GM21723 (cell line): Measurements from ENCODE around the gene LENG1.
A peak's percentile ranks its signal among the peaks of the same experiment; 100 is the strongest.
"Not testable (repeated sequence)": the region's sequence is repeated elsewhere in the genome, so short reads cannot be mapped to it uniquely, and the experiment has no call there.

Source experiments
- ATAC-seq: cut with Tn5 transposase; IDR thresholded peaks from one replicate; pipeline ENCODE4 v1.9.1; 2021; ENCODE audit warnings: mild to moderate bottlenecking, moderate library complexity; ENCODE audit not compliant: unreplicated experiment

LENG1 gene

DNA sequence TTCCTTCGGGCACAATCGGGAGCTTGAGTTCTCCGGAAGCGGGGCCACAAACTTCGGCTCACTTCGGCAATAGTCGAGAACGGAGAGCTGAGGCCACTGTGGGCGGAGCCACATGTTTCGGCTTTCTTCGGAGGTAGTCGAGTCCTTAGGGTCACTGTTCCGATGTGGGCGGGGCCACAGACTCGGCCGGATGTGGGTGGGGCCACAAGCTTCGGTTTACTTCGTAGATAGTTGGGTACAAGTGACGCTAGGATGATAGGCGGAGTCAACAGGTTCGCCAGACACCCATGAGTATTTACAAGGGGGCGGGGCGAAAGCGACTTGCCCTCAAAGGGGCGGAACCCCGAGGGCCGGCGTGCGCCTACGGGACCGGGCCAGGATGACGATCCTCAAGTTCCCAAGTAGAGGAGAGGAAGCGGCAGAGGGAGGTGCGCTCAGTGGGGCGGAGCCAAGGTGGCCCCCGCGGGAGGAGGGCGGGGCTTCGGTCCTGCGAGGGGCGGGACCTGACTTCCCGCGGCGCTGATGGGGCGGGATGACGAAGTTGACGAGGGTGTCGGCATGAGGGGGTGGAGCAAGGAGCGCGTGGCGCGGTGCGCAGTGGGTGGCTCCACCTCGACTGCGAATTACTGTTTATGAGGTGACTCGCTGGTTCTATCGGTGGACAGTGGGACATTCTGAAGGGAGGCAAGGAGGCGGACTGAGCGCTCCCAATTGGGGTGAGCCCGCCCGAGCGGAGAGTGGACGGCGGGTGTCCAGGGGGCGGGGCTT is 30.4 kb upstream of the LENG1 start:
- peak; percentile 48 for ATAC-seq

DNA sequence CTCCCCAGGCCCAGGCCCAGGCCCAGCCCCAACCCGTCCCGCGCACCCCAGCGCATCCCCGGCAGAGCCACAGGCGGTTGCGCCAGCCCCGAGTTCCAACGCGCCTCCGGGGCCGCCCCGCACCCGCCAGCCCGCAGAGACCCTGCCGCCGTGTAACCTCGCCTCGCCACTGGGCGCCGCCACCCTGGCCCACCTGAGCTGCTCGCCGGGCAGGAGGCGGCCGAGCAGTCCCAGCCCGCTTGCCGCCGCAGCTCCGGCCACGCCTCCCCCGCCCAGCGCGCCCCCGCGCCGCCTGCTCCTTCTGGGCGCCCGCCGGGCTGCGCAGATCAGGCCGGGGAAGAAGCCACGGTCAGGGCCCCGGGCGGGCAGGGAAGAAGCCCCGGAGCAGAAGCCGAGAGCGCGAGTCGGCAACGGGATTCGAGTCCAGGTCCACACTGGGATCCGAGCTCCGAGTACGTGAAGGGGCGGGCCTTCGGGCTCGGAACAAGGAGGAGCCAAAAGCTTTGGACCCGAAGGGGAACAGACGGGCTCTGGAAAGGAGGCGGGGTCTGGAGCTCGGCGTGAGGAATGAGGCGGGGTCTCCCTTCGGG is 29.7 kb upstream of the LENG1 start, which contains the start of gene MBOAT7:
TSS of gene MBOAT7 (minus strand) at position 436 of the 590 bp plus-strand sequence. CDS start 1,072 bp downstream, outside the sequence.
- peak; percentile 25 for ATAC-seq

DNA sequence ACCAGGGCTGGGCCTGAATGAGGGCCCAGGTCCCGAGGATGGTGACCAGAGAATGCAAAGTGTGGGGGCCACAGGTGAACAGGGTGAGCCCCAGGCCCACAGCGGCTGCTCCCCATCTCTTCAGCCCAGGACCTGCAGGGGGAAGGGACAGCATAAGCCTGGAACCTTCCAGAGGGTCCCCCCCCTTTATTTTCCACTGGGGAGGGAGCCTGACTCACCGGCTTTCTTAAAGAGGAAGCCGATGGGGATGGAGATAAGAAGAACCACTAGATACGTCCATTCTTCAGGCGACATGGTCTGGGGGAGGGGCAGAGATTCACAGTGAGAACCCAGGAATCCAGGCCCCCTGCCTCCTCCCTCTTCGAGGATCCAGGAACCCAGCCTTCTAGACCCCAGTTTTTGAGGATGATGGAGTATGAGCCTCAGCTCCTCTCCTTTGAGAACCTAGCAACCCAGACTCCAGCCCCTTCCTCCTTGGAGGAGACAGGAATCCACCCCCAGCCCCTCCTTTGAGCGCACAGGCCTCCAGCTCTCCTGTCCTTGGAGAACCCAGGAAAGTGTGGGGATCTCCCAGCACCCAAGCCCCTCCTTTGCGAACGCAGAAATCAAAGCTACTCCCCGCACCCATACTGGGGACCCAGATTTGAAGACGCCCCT is 28.8 kb upstream of the LENG1 start:
- ATAC-seq, result no peak

DNA sequence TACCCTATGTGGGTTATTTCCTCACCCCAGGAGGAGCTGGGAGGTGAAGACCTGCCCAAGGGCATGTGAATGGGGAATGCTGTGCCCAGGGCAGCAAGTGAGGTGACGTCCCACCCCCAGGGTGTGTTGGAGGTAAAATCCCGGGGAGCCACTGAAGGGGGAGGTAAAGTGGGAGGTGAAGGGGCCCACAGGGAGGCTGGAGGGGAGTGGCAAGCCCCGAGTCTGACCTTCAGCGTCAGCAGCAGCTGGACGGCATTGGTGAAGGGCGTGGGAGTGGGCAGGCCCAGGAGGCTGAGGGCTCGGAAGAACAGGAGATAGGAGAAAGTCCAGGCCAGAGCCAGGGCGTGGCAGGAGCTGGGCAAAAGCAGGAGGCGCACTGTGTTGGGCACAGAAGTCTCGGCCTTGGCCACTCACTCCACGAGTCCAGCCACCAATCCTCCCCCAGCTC is 27.4 kb upstream of the LENG1 start:
- no peak for ATAC-seq

DNA sequence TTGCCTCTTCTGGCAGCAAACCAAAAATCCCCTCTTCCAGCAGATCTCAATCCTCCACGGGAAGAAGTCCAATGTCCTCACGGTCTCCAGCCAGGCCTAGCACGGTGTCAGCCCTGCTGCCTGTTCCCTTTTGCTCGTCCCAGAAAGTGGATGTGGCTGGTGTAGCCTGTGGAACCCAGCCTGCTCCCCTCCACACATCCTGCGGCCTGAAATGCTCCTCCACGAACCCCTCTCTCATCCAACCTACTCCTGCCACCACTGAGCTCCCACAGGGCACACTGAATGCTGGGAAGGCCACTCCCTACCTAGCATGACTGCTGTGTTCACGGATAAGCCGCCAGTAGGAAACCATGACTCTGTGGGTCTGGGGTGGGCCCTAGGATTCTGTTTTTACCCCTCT is 26.8 kb upstream of the LENG1 start:
- ATAC-seq, result no peak

DNA sequence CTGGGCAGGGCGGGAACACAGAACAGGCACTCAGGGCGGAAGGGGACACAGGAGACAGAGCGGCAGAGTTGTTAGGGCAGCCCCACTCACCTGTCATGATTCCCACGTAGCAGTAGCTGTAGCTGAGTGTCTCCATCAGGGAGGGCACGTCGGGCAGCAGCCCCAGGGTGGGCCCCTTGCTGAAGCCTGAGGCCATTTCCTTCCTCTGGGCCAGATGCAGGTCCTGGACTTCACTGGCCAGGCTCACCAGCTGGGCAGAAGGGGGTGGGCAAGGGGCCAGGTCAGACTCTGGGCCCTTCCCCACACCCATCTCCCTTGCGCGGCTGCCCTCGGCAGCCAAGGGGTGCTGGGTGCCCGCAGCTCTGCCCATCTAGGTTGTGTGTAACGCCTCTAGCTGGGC is 23.9 kb upstream of the LENG1 start:
- no peak for ATAC-seq

DNA sequence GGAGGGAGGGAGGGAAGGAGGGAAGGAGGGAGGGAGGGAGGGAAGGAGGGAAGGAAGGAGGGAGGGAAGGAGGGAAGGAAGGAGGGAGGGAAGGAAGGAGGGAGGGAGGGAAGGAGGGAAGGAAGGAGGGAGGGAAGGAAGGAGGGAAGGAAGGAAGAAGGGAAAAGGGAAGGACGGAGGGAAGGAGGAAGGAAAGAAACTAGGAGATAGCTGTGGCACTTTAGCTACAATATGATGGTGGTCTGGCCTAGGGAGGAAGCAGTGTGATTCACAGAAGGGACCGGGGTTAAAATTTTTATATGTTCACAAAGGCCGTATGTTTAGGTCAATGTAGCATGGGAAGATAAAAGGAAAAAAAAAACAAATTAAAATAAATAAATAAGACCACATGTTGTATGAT is 22.4 kb upstream of the LENG1 start:
- not testable (repeated sequence) for ATAC-seq

DNA sequence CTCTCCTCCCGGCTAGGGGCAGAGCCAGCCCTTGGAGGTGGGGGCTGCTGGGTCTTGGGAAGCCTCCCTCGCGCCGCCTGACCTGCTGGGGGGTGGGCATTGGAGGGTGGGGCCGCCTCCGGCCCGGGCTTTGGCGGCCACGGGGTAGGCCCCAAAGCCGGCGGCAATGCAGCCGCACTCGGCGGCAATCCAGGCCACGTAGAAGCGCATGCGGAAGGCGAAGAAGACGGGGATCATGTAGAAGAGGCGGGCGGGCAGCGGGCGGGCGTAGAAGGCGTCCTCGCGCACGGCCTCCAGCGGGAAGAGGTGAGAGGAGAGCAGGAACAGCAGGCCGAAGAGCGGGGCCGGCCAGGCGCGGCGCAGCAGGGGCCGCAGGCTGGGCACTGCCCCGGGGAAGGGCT is 21.2 kb upstream of the LENG1 start:
- no peak for ATAC-seq

DNA sequence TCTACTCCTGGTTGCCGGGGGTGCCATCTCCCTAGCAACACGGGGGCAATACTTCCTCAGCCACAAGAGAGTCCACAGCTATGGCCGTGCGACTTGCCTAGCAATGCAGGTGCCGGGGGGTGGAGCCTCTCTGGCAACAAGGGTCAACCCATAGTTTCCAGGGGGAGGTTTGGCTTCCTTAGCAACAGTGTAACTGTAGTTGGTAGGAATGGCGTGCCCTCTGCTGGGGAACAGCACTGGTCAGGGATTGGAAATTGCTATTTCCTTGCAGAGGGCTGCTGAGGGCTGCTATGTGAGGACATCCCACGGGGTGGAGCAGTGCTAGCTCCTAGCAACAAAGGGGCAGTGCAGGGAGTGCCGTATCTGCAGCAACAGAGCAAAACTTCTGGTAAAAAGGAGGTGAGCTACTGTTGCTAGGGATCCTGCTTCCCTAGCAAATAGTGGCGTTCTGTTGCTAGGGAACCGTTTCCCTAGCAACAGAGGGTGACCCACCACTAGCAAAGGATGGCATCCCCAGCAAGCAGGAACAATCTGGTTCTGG is 20.5 kb upstream of the LENG1 start:
- ATAC-seq, result no peak

DNA sequence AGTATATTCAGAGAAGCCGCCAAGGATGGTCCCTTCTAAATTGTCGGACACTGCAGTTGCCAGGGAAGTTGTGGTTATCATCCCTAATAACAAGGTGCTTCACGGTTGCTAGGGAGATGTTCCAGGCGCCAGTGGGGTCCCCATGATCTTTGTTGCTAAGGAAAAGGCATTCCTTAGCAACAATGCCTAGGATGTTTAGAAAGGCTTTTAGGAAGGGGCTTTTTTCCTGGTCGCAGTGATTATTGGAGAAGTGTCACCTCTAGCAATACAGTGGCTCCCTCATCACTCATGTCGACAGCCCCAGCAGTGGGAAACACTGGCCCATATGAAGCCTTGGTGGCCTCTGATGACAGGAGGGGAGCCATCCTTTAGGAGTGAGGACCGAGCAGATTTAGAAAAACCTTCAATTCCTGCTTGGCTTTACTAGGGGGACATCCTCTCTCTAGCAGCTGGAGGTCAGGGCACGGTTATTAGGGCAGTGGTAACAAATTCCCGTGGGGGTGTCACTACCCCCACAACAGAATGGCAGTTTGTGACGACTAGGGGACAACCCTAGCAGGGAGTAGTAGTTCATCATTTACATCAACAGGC is 19.8 kb upstream of the LENG1 start:
- ATAC-seq, result no peak

DNA sequence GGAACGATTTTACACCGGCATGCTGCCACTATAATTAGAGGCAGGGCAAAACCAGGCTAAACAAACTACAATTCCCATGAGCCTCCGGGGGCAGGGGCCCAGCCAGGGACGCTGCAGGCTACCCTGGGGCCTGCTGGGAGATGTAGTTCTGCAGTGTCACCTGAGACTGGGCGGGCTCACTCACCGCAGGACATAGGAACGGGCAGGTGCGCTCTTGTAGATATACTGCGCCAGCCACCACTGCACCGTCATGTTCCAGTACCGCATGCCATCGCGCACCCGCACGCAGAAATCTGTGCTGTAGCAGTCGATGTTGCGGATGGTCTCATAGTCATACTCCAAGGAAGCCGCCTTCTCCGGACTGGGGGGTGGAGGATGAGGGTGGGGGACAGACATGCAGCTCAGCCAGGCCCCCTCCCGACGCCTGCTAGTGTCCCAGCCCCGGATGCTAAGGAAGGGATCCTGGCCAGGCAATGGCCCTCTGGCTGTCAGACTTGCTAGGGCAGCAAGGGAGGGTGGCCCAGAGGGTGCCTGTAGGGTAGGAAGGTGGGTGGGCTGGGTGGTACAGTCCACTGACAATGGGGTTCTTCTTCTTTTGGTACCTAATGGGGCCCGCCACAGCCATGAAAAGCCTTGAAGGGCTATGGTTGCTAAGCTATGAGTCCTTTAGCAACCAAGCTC is 19.2 kb upstream of the LENG1 start:
- ATAC-seq, result no peak

DNA sequence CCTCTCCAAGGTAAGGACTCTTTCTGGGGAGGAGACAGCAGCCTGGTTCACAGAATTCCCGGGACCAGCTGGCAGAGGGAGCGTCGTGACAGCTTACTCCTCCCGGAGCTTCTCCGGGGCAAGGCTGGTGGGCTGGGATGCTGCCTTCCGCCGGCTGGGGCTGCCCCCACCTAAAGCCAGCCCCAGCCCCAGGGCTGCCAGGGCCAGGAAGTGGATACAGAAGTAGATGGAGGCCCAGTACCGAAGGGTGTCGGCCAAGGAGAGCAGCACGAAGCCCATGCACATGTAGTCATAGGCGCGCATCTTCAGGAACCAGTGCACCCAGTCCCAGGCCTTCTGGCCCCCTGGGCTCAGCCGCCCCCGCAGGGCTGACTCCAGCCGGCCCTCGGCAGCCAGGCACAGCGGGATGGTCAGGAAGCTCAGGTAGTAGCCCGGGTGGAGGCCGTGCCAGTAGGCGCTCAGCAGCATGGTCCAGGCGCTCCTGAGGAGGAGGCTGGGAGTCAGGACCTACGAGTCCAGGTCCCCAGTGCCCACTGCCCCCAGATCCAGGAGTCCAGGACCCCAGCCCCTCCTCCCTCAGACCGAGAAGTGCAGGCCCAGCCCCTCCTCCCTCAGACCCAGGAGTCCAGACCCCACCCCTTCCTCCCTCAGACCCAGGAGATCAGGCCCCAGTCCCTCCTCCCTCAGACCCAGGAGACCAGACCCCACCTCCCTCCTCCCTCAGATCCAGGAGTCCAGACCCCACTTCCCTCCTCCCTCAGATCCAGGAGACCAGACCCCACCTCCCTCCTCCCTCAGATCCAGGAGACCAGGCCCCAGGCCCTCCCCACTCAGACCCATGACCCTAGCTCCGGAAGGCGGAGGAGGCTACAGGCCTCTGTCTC is 14.7 kb upstream of the LENG1 start:
- ATAC-seq, result no peak

DNA sequence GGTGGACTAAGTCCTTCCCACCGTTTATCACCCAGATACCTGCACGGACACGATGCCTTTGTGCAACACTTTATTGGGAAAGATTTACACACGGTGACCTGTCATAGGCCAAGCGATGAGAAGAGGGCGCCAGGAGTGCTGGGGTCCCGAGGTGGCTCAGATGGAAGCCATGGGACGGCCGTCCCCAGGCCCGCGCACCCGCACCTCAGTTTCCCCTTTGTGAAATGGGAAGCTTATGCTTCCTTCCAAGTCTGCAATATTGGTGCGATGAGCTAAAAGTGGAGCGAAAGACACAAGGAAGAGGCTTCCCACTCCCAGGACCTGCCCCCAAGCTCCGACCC is 13.8 kb upstream of the LENG1 start:
- no peak for ATAC-seq

DNA sequence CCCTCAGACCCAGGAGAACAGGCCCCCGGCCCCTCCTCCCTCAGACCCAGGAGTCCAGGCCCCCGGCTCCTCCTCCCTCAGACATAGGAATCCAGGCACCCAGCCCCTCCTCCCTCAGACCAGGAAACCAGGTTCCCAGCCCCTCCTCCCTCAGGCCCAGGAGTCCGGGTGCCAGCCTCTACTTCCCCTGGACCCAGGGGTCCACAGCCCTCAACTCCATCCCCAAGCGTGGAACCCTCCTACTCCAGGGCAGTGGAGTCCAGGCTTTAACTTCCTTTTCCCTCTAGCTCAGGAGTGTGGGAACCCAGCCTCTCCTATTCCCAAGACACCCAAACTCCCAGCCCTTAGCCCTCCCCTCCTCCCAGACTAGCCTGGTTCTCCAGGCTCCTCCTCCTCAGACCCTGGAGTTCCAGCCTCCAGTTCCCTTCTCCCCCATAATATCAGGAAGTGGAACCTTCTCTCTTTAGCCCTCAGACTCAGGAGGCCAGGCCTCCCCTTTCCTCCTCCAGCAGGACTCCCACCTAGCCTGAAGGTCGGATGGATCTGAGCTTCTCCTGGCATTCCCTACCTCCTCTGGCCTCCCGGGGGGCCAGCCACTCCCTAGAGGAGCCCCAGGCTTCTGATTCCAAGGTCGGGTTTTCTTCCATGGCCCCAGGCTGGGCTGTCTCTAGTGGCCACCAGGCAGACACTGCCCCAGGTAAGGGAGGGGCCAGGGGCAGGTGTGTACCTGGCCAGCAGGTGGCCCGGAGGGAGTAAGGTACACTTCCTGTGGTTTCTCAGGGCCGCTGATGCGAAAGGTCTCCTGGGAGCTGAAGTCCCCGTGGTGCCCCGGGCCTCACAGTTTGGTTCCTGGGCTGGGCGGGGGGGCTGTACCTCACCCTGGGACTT is 13.2 kb upstream of the LENG1 start, which contains the start of gene TMC4:
TSS of gene TMC4 (minus strand) at position 690 of the 888 bp plus-strand sequence. CDS start at position 647, 43 bp downstream.
- no peak for ATAC-seq

DNA sequence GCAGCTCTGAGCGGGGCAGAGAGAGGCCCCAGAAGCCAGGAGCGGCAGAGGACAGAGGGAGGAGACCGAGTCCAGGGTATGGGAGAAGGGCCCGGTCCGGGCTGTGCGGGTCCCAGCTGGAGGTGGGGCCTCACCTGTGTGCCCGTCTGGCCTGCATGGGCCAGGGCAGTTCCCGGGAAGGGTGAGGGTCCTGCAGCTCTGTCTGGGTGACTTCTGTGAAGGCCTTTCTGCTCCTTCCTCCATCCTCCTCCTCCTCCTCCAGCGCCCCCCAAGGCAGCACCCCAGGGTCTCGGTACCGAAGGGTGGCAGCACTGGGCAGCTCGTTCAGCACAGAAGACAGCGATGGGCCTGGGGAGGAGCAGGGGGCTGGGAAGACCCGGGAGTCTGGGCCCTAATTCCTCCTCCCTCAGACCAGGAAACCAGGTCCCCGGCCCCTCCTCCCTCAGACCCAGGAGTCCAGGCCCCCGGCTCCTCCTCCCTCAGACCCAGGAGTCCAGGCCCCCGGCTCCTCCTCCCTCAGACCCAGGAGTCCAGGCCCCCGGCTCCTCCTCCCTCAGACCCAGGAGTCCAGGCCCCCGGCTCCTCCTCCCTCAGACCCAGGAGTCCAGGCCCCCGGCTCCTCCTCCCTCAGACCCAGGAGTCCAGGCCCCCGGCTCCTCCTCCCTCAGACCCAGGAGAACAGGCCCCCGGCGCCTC is 12.4 kb upstream of the LENG1 start:
- not testable (repeated sequence) for ATAC-seq

DNA sequence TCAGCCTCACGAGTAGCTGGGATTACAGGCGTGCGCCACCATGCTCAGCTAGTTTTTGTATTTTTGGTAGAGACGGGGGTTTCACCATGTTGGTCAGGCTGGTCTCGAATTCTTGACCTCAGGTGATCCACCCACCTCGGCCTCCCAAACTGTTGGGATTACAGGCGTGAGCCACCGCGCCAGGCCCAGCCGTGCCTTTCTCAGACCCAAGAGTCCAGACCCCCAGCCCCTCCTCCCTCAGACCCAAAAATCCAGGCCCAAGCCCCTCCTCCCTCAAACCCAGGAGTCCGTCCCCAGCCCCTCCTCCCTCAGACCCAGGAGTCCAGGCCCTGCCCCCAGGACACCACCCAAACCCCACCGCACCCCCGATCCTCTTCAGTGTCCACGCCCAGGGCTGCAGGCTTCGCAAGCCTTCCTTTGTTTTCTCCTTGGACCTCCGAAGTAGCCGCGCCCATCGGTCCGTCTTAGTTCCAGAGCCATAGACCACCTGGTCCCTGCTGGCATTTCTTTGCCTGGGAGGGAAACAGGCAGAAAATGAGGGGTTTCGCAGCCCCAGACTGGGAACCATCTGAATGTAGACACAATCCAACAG is 9.7 kb upstream of the LENG1 start:
- no peak for ATAC-seq

DNA sequence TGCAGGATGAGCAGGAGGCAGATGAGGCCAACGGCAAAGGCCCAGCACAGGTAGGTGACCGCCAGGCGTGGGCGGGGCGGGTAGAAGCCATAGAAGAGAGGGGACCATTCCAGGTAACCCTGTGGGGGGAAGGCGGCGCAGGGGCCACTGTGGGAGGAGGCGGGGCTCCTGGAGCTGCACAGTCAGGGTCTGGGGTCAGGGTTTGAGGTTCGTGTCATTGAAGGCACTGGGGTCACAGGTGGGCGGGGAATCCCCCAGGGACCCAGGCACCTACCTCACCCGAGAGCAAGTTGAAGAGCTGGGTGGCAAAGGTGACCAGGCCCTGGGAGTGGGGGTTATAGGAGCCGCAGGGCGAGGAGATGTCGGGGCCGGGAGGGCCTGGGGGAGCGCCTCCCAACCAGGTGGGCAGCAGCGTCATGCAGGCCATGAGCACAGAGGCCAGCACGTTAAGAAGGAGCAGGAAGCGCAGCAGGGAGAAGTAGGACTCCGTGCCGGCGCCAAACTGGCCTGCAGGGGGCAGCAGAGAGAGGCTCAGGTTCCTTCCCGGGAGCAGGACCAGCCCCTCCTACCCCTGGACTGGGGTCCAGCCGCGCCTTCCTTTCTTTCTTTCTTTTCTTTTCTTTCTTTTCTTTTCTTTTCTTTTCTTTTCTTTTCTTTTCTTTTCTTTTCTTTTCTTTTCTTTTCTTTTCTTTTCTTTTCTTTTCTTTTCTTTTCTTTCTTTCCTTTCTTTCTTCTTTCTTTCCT is 8.8 kb upstream of the LENG1 start:
- peak; percentile 78 for ATAC-seq
